HEK293 (cell line): ENCODE measurements around the gene XPO1.

Experiments
- CTCF ChIA-PET: fragments of 350-600 bp; formaldehyde crosslinking; extraction: SDS; loops from one replicate; lab custom pipeline; 2021; ENCODE audit warnings: antibody characterized with exemption; lab: Yijun Ruan, JAX
- POLR2A ChIA-PET: fragments of 300-600 bp; formaldehyde crosslinking; extraction: SDS; loops from one replicate; lab custom pipeline; 2020; ENCODE audit warnings: antibody characterized with exemption, inconsistent platforms; lab: Yijun Ruan, JAX
- H3K27ac ChIP-seq: fragments of 200-500 bp; sonication (Bioruptor generic); 2 replicates; pipeline ENCODE4 v1.5.1; 2014; ENCODE audit warnings: low read depth, low read length, control low read depth, inconsistent platforms; ENCODE audit errors: extremely low read depth
- H3K36me3 ChIP-seq, 2 experiments: fragments of 200-500 bp in 1 of 2; sonication (Bioruptor generic) in 1 of 2; 1 replicate in 1 of 2; 2 replicates in 1 of 2; pipeline ENCODE4 v1.5.1; 2014 to 2017; ENCODE audit warnings: inconsistent platforms in 2 of 2, low read length in 2 of 2; ENCODE audit not compliant: control insufficient read depth in 2 of 2, insufficient read depth in 1 of 2
- H3K4me1 ChIP-seq: fragments of 200-500 bp; sonication (Bioruptor generic); 2 replicates; pipeline ENCODE4 v1.5.1; 2014; ENCODE audit warnings: mild to moderate bottlenecking, low read length, inconsistent platforms; ENCODE audit not compliant: control insufficient read depth, insufficient read depth
- H3K4me3 ChIP-seq: 2 replicates; pipeline ENCODE4 v1.5.1; 2011; ENCODE audit warnings: low read depth, mild to moderate bottlenecking, control low read depth, low read length, moderate library complexity
- H3K9me3 ChIP-seq: fragments of 200-500 bp; sonication (Bioruptor generic); 2 replicates; pipeline ENCODE4 v1.5.1; 2014; ENCODE audit warnings: low read depth, low read length, inconsistent platforms; ENCODE audit not compliant: control insufficient read depth, insufficient read depth
- EGR2 ChIP-seq: fragments of 450-650 bp; formaldehyde crosslinking; IDR thresholded peaks from 2 replicates; pipeline ENCODE4 v1.5.1; 2016; ENCODE audit warnings: low read depth, missing biosample characterization, missing genetic modification characterization
- GFI1B ChIP-seq: fragments of 450-650 bp; formaldehyde crosslinking; IDR thresholded peaks from 2 replicates; pipeline ENCODE4 v1.5.1; 2016; ENCODE audit warnings: missing biosample characterization, missing genetic modification characterization
- HOXC10 ChIP-seq: sonication (generic); formaldehyde crosslinking; IDR thresholded peaks from 2 replicates; pipeline ENCODE4 v1.8.1; 2023; ENCODE audit warnings: mild to moderate bottlenecking, missing genetic modification reagents
- KLF16 ChIP-seq: fragments of 450-650 bp; formaldehyde crosslinking; IDR thresholded peaks from 2 replicates; pipeline ENCODE4 v1.5.1; 2017; ENCODE audit warnings: missing biosample characterization, missing genetic modification characterization
- PRDM10 ChIP-seq: fragments of 450-650 bp; formaldehyde crosslinking; IDR thresholded peaks from 2 replicates; pipeline ENCODE4 v1.5.1; 2016; ENCODE audit warnings: missing biosample characterization, missing genetic modification characterization
- PRDM6 ChIP-seq: fragments of 450-650 bp; formaldehyde crosslinking; IDR thresholded peaks from 2 replicates; pipeline ENCODE4 v1.5.1; 2017; ENCODE audit warnings: missing biosample characterization, missing genetic modification characterization
- ZBTB21 ChIP-seq: fragments of 450-650 bp; formaldehyde crosslinking; IDR thresholded peaks from 2 replicates; pipeline ENCODE4 v1.5.1; 2017; ENCODE audit warnings: missing biosample characterization, missing genetic modification characterization
- ZNF121 ChIP-seq: fragments of 450-650 bp; formaldehyde crosslinking; IDR thresholded peaks from 2 replicates; pipeline ENCODE4 v1.5.1; 2016; ENCODE audit warnings: missing biosample characterization, missing genetic modification characterization
- ZNF133 ChIP-seq: fragments of 450-650 bp; formaldehyde crosslinking; IDR thresholded peaks from 2 replicates; pipeline ENCODE4 v1.5.1; 2016; ENCODE audit warnings: missing biosample characterization, missing genetic modification characterization
- ZNF214 ChIP-seq: fragments of 450-650 bp; formaldehyde crosslinking; IDR thresholded peaks from 2 replicates; pipeline ENCODE4 v1.5.1; 2017; ENCODE audit warnings: missing biosample characterization, mild to moderate bottlenecking, missing genetic modification characterization, borderline replicate concordance
- ZNF24 ChIP-seq: fragments of 450-650 bp; formaldehyde crosslinking; IDR thresholded peaks from 2 replicates; pipeline ENCODE4 v1.5.1; 2016; ENCODE audit warnings: missing biosample characterization, missing genetic modification characterization
- ZNF280C ChIP-seq: fragments of 450-650 bp; formaldehyde crosslinking; IDR thresholded peaks from 2 replicates; pipeline ENCODE4 v1.5.1; 2016; ENCODE audit warnings: missing biosample characterization, missing genetic modification characterization
- ZNF366 ChIP-seq: fragments of 450-650 bp; formaldehyde crosslinking; conservative IDR thresholded peaks from 2 replicates; pipeline ENCODE4 v1.5.1; 2016; ENCODE audit warnings: missing biosample characterization, missing genetic modification characterization
- ZNF426 ChIP-seq: fragments of 450-650 bp; formaldehyde crosslinking; IDR thresholded peaks from 2 replicates; pipeline ENCODE4 v1.5.1; 2017; ENCODE audit warnings: missing biosample characterization, missing genetic modification characterization, mild to moderate bottlenecking, inconsistent platforms, moderate library complexity
- ZNF488 ChIP-seq: fragments of 450-650 bp; formaldehyde crosslinking; IDR thresholded peaks from 2 replicates; pipeline ENCODE4 v1.5.1; 2016; ENCODE audit warnings: missing biosample characterization, missing genetic modification characterization
- ZNF521 ChIP-seq: fragments of 450-650 bp; formaldehyde crosslinking; IDR thresholded peaks from 2 replicates; pipeline ENCODE4 v1.5.1; 2017; ENCODE audit warnings: missing biosample characterization, mild to moderate bottlenecking, missing genetic modification characterization
- ZNF626 ChIP-seq: fragments of 450-650 bp; sonication (Bioruptor Pico); formaldehyde crosslinking; IDR thresholded peaks from 2 replicates; pipeline ENCODE4 v1.5.1; 2018; ENCODE audit warnings: missing biosample characterization, missing genetic modification characterization, inconsistent platforms
- ZNF677 ChIP-seq: fragments of 450-650 bp; IDR thresholded peaks from 2 replicates; pipeline ENCODE4 v1.5.0; 2018; ENCODE audit warnings: missing biosample characterization, mild to moderate bottlenecking, missing genetic modification characterization, moderate library complexity
- ZNF843 ChIP-seq: fragments of 450-650 bp; formaldehyde crosslinking; IDR thresholded peaks from 2 replicates; pipeline ENCODE4 v1.5.1; 2016; ENCODE audit warnings: missing biosample characterization, missing genetic modification characterization
- ZSCAN18 ChIP-seq: fragments of 450-650 bp; formaldehyde crosslinking; IDR thresholded peaks from 2 replicates; pipeline ENCODE4 v1.5.1; 2016; ENCODE audit warnings: missing biosample characterization, missing genetic modification characterization
- ZSCAN4 ChIP-seq: fragments of 450-650 bp; formaldehyde crosslinking; IDR thresholded peaks from 2 replicates; pipeline ENCODE4 v1.5.1; 2017; ENCODE audit warnings: missing biosample characterization, missing genetic modification characterization

Gene XPO1

GRCh38 chr2:61562615-61563014 is 24.5 kb upstream of the XPO1 start:
- POLR2A ChIA-PET = no interaction called here
- Histone ChIP-seq H3K36me3 (no peaks in the 10 kb centered on the region), H3K4me1 (no peaks in the 10 kb centered on the region), H3K27ac (no peak overlapping the region), H3K9me3 (no peaks in the 10 kb centered on the region), H3K4me3 (no peak overlapping the region)
- TF ChIP-seq EGR2 (tag by site-specific recombination) (no peak), ZNF121 (tag by site-specific recombination) (peak; percentile 49; the same call in 1 of the 2 replicates)
- CTCF ChIA-PET = interaction anchor here (1.3 kb wide), 1 partner anchor 96 kb away, joined by 5 read pairs; no protein-coding TSS in a partner anchor

GRCh38 chr2:61558160-61558559 is 20.0 kb upstream of the XPO1 start:
- no peak for TF ChIP-seq ZSCAN4 (tag by site-specific recombination)
- no peak for TF ChIP-seq ZBTB21 (tag by site-specific recombination)
- TF ChIP-seq ZNF843 (tag by site-specific recombination) = no peak
- no peak for TF ChIP-seq ZNF24
- no peak for TF ChIP-seq ZNF214 (tag by site-specific recombination)
- no peak for TF ChIP-seq PRDM10 (tag by site-specific recombination)
- no peak for TF ChIP-seq HOXC10 (CRISPR knock-in tag)
- TF ChIP-seq GFI1B (tag by site-specific recombination) = no peak
- no peak for TF ChIP-seq ZNF133 (tag by site-specific recombination)
- no peak for TF ChIP-seq KLF16
- no peak for TF ChIP-seq ZNF366
- TF ChIP-seq ZNF426 = no peak
- no peak for TF ChIP-seq PRDM6 (tag by site-specific recombination)
- TF ChIP-seq ZNF521 (tag by site-specific recombination) = no peak
- TF ChIP-seq ZNF677 (tag by site-specific recombination) = no peak
- TF ChIP-seq, all 188 proteins: peak for 0
- Histone ChIP-seq H3K4me1 (no peaks in the 10 kb centered on the region), H3K27ac (no peak overlapping the region), H3K4me3 (no peak overlapping the region), H3K9me3 (no peaks in the 10 kb centered on the region), H3K36me3 (no peaks in the 10 kb centered on the region)
- POLR2A ChIA-PET = no interaction called here
- CTCF ChIA-PET = no interaction called here

GRCh38 chr2:61557381-61557780 is 19.2 kb upstream of the XPO1 start:
- ChIA-PET POLR2A (no interaction called here), CTCF (no interaction called here)
- Histone ChIP-seq H3K27ac (no peak overlapping the region), H3K9me3 (no peaks in the 10 kb centered on the region), H3K4me3 (no peak overlapping the region), H3K4me1 (no peaks in the 10 kb centered on the region), H3K36me3 (no peaks in the 10 kb centered on the region)
- TF ChIP-seq ZSCAN18 (tag by site-specific recombination) (no peak), ZNF280C (no peak), ZNF626 (tag by site-specific recombination) (no peak), ZNF488 (tag by site-specific recombination) (no peak)
